HG03442 (cell line): Measurements from ENCODE around the gene CHCHD6.

Source experiments
- ATAC-seq: cut with Tn5 transposase; IDR thresholded peaks from one replicate; pipeline ENCODE4 v1.9.1; 2021; ENCODE audit warnings: mild to moderate bottlenecking, moderate library complexity; ENCODE audit not compliant: unreplicated experiment

Gene CHCHD6

DNA sequence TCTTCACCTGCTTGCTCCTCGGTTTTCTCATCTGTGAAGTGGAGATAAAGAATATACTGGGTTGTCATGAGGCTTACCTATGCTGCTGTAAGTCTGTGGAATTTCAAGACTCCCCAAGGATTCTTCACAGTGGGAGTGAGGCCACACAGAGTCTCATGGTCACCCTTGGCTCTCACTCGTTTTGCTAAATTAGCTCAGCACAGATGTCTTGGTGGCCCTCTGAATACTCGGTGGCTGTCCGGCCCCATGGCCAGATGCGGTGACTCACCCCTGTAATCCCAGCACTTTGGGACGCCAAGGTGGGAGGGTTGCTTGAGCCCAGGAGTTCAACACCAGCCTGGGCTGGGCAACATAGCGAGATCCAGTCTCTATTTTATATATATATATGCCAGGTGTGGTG lies 5.0 kb upstream of the CHCHD6 start:
- no peak for ATAC-seq

DNA sequence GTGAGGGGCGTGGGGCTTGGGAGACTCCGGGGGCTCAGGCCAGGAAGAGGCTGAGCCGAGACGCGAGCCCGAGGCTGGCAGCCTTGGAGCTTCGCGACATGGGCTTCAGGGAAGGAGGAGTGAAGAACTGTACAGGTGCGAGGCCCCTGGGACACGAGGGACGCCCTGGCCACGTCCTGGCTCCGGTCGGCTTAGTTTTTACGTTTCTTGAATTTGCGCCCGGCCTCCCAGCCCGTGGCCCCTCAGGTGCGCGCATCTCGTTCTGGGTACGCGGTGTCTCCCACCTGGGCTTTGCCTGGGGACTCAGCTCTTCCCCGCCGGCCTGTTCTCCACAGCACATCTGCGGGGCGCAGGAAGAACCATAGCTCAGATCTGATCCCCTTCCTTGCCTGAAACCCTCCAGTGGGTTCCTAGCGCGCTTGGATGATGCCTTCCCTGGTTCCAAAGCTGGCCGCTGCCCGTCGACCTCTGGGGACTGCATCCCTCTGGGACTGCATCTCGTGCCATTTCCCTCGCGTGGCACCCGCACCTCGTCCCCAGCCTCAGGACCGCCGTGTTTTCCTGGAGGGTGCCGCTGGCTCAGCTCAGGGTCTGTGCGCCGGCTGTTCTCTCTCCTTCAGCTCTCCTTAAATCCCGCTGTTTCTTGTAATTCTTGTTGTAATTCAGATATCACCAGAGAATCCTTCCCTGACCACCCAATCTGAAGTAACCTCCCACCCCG lies 614 bp downstream of the CHCHD6 start:
- ATAC-seq: peak; percentile 7

DNA sequence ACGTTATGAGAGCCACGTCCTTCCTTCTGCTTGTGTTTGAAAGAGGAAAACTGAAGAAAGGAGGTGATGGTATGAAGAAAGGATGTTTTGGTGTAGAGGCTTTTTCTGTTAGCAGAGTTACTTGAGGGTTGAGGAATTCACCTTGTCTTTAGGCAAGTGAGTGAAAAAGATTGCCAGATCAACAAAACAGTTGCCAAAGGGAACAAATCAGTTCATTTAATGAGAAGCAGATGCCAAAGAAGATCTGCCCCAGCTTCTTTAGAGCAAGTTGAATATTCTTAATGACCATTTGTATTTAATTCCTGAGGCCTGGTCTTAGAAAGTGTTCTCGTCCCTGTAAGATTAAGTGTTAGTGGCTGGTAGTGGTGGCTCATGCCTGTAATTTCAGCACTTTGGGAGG lies 2.6 kb downstream of the CHCHD6 start:
- ATAC-seq: no peak

DNA sequence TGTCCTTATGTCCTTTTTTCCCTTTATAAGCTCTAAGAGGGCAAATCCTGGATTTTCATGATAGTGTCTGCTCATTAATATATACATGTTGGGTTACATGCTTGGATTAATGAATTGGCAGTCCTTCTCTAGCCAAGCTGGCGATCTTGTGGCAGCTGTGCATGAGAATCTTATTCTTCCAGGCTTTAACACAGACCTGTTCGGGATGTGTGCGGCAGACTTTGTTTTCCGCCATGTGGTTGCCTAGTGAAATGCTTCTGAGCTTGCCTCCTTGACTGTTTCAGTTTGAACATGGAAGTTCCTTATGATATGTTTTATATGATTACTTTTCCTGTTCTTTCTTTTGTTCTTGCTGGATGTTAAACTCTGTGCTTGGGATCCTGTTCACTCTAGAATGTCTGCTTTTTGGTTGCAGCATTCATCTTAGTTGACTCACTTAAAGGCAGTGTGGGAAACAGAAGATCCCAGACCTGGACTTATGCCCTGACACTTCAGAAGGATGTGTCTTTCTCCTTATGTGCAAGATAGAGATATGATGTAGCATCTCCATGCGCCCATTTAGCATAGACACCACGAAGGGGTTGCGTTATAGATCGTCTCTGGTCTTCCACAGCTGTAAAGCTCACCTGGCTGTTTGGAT lies 7.2 kb downstream of the CHCHD6 start:
- ATAC-seq: no peak

DNA sequence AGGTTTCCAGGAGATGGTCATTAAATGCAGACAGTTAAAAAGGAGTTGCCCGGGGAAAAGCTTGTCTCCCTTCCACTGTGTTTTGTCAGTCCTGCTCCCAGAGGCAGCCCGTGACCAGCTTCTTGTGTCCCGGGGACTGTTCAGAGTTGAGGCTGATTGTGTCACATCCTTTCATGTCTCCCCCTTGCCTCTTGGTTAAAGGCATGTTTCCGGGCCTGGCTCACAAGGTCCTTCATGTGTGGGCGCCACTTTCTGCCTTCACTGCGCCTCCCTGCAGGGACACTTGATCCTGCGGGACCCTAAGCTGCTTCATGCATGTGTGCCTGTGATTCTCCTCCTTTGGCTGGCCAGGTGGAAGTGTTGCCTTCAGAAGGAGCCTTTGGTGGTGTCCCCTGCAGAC lies 9.2 kb downstream of the CHCHD6 start:
- ATAC-seq: no peak

DNA sequence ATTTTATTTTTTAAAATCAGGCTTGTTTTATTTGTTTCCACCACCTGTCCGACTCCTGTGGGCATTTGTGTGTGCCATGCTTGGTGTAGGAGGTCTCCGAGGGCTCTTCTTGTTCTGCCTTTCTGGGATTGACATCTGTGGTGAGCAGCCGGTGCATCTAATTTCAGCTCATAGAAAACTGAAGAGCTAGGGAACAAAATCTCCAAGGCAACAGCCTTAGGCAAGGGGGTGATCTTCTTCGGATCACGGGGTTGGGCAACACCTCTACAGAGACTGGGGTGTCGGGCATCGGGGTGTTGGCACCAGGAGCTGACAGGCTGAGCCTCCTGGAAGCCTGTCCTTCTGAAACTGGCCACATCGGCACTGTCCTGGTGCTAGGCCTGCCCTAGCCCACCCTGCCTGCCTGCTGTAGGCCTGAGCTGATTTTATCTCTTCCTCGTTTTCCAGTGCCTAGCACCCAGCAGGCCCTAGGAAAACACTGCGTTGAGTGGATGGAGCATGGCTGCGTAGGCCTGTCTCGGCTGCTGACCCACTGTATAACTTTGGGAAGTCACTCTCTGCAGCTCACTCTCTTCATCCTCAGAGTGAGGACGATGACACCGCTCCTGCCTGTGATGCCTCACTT lies 10.3 kb downstream of the CHCHD6 start:
- ATAC-seq: no peak

DNA sequence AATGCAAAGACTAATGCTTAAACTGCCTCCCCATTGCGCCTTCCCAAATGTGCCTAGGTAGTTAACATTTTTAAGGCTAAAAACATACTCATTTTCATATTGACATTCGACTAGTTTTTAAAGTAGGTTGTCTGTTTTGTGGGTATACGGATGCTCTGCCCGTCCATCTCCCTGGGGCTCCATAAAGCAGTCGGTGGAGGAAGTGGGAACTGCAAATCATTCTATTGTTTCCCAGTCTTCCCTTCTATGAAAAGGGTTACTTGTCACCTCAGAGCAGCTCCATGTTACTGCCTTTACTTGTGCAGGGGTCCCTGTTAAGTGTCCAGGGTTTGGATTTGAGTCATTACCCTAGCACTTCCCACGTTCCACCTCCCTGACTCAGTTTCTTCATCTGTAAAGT lies 10.9 kb downstream of the CHCHD6 start:
- ATAC-seq: no peak

DNA sequence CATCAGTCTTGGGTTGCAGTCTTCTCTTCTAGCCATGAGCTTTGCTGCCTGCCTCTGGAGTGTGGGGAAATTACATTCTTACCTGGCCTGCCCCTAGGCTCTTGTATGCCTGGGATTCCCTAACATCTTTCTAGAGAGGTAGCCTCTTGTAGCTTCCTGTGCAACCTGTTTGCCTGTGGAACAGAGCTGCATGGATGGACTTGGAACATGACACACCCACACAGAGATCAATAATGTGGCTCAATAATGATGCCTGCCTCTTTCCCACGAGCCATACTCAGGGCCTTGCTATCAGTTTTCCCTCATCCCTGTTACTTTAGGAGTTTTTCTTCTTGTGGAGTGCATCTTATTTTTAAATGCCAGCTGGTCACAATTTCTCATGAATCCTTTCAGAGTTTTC lies 11.4 kb downstream of the CHCHD6 start:
- no peak for ATAC-seq

DNA sequence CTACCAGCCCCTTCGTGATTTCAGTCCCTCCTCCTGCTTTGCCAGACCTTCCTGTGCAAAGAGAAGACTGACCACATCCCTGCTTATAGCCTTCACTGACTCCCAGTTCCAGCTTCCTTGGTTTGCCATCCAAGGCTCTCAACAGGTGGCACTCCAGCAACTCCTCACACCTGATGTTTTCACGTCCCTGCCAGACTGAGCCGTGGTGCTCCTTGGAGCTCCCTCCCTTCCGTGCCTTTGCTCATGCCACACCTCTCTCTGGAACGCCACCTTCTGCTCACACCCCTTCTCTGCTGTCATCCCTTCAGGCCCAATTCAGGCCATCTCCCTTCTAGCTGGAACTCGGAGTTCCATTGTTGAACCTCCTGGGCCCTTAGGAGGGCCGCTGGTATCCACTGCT lies 12.0 kb downstream of the CHCHD6 start:
- ATAC-seq: no peak

DNA sequence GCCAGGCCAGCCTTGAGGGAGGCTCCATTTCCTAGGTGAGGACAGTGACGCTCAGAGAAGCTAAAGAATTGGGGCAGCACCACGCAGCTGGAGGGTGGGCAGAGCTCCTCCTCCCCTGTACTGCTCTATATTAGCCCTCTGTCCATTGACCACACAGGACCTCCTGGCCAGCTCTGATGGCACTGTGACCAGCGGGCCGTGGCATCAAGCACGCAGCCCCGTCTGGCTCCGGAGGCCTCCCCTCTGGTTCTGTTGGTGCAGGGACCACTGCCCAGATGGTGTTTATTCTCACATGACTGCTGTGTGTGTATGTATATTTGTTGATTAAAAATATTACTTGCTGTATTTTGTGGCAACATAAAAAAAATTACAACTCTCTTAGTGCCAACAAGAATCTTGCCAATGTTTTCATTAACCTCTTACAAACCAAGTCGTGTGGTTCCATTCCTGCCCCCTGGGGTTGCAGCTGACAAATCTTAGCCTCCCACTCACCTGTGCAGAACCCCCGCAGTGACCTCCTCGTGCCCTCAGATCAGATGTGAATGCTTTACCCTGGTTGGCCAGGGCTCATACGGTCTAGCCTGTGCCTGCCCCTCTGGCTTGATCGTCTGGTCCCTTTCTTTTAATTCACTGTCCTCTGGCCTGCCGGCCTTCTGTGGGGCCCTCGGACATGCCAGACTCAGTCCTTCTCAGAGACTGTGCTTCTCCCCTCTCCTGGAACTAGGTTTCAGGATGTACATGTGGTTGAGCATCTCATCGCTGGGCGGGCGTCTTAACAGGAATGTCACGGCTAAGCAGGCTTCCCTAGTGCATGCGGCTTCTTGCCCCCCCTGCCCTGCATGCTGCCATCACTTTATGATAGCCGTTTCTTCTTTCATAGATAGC lies 14.8 kb downstream of the CHCHD6 start:
- ATAC-seq: no peak

DNA sequence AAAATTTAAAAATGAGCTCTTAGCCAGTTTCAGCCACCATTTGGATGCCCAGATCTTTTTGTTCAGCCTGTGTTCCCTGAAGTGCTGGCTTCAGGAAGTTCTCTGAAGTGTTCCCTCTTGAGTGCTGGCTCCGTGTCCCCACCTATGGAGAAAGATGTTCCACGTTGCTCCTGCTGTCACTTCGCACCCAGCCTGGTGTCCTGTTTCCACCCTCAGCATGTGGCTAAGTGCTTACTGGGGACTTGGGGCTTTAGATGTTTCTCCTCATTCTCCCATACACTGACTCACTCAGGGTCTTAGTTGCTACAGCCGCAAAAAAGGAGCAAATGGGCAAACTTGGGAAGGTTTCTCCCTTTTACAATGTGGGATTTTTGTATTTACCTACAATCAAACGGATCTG lies 16.6 kb downstream of the CHCHD6 start:
- ATAC-seq: no peak

DNA sequence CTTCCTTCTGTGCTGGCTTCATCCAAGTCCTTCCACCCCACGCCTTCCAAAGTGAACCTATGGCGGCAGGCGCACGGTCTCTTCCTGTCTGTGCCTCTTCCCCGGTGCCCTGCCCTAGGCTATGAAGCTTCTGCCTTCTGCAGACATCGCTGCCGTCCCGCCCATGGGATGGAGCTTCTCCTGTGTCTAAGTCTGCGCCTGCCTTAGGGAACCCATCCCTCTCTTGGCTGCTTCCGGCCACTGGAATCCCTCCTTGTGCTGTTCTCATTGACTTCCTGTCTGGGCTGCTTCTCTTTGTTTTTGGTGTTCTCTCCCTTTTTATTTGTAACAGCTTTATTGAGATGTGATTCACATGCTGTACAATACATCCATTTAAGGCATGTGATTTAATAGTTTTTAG lies 17.2 kb downstream of the CHCHD6 start:
- ATAC-seq: no peak

DNA sequence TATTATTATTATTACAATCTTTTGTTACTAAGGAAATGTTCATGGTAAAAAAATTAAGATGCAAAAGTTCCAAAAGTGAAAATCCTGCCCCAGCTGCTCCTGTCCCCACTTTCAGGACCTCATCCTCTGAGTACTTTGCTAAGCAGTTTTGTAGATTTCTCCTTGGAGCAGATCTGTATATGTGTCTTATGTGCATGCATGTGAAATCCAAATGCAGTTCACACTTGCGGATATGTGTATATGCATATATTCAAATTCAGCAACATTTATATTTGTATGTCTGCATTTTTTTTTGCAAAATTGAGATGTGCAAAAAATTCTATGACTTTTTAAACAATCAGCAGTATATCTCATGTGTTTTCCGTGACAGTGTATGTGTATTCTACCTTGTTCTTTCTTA lies 19.2 kb downstream of the CHCHD6 start:
- no peak for ATAC-seq

DNA sequence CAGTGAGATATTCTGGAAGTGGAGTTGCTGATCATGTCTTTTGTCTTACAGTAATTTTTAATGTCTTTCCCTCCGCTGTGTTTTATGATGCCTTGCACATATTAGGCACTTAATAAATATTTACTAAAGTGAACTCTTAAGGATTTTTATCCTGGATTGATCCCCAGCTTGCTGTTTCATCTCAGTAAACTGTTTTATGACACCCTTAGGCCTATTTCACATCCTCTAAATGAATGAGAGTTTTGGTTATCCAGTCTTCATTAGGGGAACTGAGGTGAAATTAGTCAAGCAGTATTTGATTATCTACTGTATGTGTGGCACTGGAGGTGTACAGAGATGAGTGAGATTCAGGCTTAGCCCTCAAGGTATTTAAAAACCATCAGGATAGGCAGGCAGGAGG lies 19.8 kb downstream of the CHCHD6 start:
- ATAC-seq: no peak

DNA sequence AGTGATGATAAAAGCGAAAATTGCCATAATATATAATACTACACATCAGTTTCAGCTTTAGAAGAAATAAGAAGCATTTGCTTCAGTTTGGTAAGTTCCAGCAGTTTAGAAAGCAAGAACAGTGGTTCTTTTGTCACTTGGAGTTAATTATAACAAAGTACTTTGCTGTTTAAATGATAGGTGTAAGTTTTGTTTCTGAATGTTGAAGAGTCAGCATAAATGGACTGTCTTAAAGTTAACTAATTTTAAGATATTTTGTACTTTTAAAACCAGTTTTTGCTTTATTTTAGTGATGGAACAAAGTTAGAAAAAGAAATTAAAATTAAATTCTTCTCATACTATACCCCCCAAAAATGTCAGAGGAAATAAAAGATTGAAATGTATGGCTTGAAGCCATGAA lies 24.6 kb downstream of the CHCHD6 start:
- ATAC-seq: no peak

DNA sequence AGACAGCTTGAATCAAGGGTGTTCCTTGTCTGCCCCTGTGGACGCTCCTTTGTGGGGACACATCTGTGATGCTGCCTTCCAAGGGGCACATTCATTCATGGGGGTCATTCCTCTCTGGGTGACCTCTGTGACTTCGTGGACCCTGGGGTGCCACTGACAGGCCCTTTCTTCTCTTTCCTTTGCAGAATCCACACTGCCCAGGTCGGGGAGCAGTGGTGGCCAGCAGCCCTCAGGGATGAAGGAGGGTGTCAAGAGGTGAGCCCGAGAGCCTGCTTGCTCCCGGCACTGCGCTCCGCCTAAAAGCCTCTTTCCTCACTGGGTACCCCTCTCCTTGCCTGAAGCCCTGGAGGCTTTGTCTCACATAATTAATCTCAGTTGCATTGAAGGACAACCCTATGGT lies 26.3 kb downstream of the CHCHD6 start:
- no peak for ATAC-seq

DNA sequence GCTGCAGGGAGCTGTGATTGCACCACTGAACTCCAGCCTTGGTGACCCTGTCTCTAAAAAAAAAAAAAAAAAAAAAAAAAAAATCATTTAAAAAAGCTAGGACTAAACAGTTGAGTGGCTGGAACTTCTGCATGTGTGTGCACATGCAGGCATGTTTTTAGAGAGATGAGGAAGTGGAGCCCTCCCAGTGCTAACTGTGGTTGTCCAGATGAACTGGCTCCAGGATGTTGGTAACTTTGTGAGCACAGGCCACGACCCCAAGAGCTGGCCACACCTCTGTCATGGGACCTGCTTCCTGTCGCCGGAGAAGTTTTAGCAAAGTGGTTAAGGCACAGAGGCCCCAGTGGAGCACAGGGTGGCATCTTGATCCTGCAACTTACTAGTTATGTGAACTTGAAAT lies 27.0 kb downstream of the CHCHD6 start:
- ATAC-seq: no peak

DNA sequence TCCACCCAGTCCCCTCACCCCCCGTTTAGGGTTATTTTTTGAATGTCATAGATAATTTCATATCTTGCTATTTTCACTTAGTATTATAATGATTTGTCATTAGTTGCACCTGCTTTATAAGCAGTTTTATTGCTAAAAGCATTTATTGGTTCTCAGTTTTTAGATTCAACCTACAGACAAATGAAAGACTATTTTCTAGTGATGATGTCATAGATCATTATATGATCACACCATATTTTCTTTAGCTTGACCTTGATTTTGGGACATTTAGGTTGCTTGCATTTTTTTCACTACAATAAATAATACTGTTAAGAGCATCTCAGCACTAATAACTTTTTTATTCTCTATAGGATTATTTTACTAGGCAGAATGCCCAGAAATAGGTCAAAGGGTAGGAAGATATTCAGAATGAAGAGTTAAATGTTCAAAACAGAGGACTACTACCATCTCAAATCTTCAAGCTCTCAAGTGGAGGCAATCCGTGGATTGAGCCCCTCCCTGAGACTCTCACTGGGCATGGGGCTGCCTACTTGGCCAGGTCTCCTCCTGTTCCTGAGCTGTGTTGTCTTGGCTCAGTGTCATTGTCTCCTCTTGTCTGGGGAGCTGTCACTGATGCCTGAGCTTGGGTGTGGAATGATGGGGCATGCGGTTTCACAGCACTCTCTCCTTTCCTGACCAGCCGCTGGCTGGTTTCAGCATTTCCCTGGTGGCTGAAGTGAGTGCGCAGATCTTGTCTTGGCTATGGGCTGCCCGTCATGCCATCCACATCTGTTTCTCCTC lies 28.4 kb downstream of the CHCHD6 start:
- ATAC-seq: no peak

DNA sequence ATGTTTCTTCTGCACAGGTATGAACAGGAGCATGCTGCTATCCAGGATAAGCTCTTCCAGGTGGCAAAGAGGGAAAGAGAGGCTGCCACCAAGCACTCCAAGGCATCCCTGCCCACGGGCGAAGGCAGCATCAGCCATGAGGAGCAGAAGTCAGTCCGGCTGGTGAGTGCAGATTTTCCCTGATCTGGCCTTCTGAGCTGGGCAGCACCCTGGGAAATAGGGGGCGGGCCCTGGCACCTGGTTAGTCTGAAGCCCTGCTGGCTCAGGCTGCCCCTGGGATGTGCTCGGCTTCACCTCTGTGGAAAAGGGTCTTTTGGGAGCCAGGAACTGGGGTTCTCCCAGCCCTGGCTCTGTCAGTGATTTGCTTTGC lies 29.0 kb downstream of the CHCHD6 start:
- no peak for ATAC-seq

DNA sequence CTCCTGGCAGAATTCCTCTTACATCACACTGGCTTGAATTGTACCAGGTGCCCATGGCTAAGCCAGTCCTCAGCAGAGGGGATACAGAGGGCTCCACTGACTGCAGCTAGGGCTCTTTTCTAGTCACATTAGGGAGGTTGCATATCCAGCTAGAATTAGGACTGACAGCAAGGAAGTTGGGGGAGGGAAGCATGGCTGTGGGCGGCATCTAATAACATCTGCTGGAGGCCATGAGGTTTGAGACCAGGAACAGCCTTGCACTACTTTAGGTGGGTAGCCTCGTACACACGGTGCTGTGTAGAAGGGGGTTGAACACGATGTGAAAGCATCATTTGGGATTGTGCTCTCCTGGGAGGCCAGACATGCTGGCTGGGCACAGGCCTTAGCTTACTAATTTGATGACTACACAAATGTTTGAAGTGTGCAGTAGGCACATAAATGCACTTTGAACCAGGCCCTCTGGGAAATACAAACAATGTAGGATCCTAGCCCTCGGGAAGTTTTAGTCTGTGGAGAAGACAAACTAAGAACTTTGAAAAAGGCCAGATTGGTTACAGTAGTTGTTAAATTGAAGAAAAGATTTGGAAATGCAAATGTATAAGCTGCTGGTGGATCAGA lies 30.2 kb downstream of the CHCHD6 start:
- ATAC-seq: no peak
